LNCAP (cell line): Measurements from ENCODE around the gene CPNE5.

Experiments used
- TF ChIP-seq, protein P1 (sequence below): fragments of 450-650 bp; IDR thresholded peaks from 2 replicates; pipeline ENCODE4 v1.5.1; 2017; ENCODE audit warnings: mild to moderate bottlenecking

Gene CPNE5

DNA sequence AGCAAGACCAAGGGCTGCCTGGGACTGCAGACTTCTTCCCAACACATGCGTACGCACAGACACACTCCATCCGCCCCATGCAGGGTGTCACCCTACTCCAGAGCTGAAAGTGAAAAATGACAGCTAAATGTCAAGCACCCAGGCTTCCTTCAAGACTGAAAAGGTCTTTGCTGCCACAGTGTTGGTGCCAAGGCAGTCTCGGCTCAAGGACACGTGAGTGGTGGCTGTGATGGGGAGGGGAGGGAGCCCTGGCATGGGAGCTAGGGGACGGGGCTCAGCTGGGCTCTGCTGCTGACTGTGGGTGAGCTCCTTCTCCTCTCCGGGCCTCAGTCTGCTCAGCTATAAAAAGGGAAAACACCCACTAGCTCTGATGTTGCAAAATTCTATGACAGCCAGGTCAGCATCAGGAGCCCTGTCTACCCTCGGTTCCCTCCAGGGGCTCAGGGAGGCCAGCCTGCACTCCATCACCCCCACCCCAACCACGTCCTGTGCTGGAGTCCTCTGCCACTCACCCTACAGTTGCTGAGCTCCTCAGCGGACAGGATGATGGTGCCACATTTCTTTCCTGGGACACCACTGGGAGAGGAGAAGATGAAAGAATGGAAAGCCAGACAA, 47.6 kb downstream of the CPNE5 start:
- TF ChIP-seq, protein P1, sequence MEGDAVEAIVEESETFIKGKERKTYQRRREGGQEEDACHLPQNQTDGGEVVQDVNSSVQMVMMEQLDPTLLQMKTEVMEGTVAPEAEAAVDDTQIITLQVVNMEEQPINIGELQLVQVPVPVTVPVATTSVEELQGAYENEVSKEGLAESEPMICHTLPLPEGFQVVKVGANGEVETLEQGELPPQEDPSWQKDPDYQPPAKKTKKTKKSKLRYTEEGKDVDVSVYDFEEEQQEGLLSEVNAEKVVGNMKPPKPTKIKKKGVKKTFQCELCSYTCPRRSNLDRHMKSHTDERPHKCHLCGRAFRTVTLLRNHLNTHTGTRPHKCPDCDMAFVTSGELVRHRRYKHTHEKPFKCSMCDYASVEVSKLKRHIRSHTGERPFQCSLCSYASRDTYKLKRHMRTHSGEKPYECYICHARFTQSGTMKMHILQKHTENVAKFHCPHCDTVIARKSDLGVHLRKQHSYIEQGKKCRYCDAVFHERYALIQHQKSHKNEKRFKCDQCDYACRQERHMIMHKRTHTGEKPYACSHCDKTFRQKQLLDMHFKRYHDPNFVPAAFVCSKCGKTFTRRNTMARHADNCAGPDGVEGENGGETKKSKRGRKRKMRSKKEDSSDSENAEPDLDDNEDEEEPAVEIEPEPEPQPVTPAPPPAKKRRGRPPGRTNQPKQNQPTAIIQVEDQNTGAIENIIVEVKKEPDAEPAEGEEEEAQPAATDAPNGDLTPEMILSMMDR: no peak

- TF ChIP-seq, protein P1: no peak
These were observed 48.2 kb downstream of the CPNE5 start for GRCh38 chr6:36791085-36791484.

GRCh38 chr6:36788768-36789167, 50.5 kb downstream of the CPNE5 start:
- TF ChIP-seq, protein P1: no peak

GRCh38 chr6:36788186-36788585, 51.1 kb downstream of the CPNE5 start:
- TF ChIP-seq, protein P1: no peak

- TF ChIP-seq, protein P1: no peak
These were observed 52.0 kb downstream of the CPNE5 start for GRCh38 chr6:36787210-36787609.

DNA sequence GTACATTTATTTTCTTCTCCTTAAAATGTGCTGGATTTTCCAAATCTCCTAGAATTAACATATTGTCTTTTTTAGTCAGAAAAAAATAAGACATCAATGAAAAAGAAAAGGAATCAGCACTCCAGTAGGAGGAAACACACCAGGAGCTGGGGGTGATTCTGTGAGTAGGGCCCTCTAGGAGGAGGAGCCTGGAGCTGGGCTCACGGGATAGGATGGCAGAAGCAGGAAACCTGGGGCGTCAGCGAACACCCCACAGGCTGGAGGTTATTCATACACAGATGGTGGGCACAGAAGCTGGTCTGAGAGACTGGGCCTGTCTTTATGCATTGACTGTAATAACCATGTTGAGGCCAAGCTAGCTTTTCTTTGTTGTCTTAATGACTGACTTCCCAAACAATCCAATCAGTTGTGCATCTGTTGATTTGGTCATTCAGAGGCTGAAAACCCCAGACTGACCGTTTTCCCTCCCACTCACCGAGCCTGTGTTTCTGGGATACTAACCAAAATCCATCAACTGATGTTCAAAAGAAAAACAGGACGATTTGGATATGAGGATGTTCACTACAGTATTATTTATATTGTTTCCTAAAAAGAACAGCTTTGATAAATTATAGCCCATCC, 53.1 kb downstream of the CPNE5 start:
- TF ChIP-seq, protein P1: no peak

DNA sequence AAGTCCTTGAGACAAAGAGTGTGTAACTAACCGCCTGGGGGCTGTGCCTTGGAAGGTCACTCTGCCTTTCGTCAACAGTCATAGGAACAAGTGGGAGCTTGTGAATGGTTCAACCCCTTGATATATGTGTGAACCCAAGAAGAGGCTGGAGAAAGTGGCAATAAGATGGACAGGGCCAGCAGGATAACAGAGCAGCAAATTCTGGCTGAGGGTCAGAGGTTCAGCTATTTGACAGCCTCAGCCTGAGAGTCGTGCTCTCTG, 54.9 kb downstream of the CPNE5 start:
- TF ChIP-seq, protein P1: no peak
